ENCODE data around the gene GOLT1A.
A peak's percentile ranks its signal among the peaks of the same experiment; 100 is the strongest.

Gene GOLT1A

DNA sequence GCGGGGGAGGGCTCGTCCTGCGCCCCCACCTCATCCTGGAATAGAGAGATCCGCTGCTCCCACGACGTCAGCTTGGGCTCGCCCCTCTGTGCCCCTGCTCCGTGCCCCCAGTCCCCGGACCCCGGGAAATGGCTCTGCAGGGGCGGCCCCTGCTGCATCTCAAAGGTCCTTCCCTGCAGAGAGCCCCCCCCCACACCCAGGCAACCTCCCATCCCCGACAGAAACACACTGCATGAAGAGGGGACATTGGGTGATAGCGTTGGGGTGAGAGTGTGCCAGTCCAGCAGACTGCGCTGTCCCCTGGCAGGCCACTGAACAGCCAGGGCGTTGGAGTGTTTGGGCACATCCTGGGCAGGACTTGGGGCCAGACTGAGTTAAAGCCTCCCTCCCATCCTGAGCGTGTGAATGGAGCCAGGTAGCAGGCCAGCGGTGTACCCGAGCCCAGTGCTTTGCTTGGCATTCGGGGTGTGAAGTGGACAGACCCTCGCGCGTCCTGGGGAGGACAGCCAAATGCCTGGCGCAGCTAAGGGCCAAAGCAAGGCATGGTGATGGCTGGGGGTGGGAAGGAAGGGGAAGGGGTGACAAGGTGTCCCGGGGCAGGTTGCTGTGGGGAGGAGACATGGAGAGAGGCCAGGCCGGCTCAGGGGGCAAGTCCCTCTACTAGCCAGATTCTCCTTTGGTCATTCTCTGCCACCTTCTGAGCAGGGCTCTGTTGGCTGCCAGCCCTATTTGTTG, 61.3 kb downstream of the GOLT1A start:
- H3K4me3 Mint-ChIP-seq: peak overlapping the region; percentile 2
- H3K4me1 Mint-ChIP-seq (ENCODE audit: low read depth): no peaks in the 10 kb centered on the region
- no peaks in the 10 kb centered on the region for H3K9me3 Mint-ChIP-seq
- H3K27me3 Mint-ChIP-seq (ENCODE audit: low read depth): peaks cover 43% of the 10 kb centered on the region
- H3K27ac Mint-ChIP-seq: no peak overlapping the region
- H3K36me3 Mint-ChIP-seq (ENCODE audit: low read depth): no peaks in the 10 kb centered on the region

DNA sequence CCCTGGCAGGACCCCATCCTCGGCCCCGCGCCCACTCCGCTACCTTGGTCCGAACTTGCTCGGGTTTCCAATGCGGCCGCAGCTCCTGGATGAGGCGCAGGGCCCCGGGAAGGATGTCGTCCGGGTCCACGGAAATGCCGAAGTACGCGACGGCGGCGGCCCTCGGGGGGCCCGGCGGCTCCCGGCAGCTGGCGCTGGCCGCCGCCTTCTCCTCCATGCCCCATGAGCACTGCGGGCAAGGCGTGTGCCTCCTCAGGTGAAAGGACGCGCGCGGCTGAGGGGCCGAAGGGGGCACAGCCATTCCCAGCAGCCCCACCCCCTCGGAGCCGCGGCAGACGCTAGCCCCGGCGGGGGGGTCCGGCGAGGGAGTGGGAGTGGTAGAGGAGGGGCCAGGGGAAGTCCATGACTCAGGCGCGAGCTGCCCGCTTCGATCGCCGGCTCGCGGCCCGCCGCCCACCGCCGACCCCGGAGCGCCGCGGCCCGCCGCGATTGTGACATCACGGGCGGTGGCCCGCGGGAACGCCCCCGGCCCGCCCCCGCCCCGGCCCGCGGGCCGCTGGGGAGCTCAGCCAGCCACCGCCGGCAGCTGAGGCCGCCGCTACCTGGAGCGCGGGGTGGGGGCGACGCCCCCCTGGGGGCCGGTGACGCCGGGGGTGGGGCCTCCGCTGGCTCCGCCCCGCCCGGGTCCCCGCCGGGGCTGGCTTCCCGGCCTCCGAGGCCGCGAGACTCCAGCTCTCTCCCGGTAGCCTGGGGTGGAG, 62.1 kb downstream of the GOLT1A start, which contains the start of gene ETNK2:
Gene ETNK2 (minus strand): TSS at position 493 of the 758 bp plus-strand sequence. CDS start 192 bp downstream, at position 301.
- H3K36me3 Mint-ChIP-seq (ENCODE audit: low read depth): no peaks in the 10 kb centered on the region
- H3K27ac Mint-ChIP-seq: no peak within 1 kb of the TSS
- H3K27me3 Mint-ChIP-seq (ENCODE audit: low read depth): peaks cover 43% of the 10 kb centered on the region
- no peaks in the 10 kb centered on the region for H3K4me1 Mint-ChIP-seq (ENCODE audit: low read depth)
- no peaks in the 10 kb centered on the region for H3K9me3 Mint-ChIP-seq
- H3K4me3 Mint-ChIP-seq: peak within 1 kb of the TSS; percentile 46

- no peaks in the 10 kb centered on the region for H3K36me3 Mint-ChIP-seq (ENCODE audit: low read depth)
- H3K9me3 Mint-ChIP-seq: no peaks in the 10 kb centered on the region
- H3K27ac Mint-ChIP-seq: no peak overlapping the region
- H3K4me1 Mint-ChIP-seq (ENCODE audit: low read depth): no peaks in the 10 kb centered on the region
- H3K4me3 Mint-ChIP-seq: peak overlapping the region; percentile 62
- H3K27me3 Mint-ChIP-seq (ENCODE audit: low read depth): peaks cover 43% of the 10 kb centered on the region
Measured at GRCh38 chr1:204150702-204151551, 62.9 kb downstream of the GOLT1A start.

GRCh38 chr1:204149635-204150565, 63.9 kb downstream of the GOLT1A start:
- H3K36me3 Mint-ChIP-seq (ENCODE audit: low read depth): no peaks in the 10 kb centered on the region
- no peaks in the 10 kb centered on the region for H3K9me3 Mint-ChIP-seq
- peak overlapping the region; percentile 62 for H3K4me3 Mint-ChIP-seq
- H3K4me1 Mint-ChIP-seq (ENCODE audit: low read depth): no peaks in the 10 kb centered on the region
- no peak overlapping the region for H3K27ac Mint-ChIP-seq
- peaks cover 39% of the 10 kb centered on the region for H3K27me3 Mint-ChIP-seq (ENCODE audit: low read depth)

DNA sequence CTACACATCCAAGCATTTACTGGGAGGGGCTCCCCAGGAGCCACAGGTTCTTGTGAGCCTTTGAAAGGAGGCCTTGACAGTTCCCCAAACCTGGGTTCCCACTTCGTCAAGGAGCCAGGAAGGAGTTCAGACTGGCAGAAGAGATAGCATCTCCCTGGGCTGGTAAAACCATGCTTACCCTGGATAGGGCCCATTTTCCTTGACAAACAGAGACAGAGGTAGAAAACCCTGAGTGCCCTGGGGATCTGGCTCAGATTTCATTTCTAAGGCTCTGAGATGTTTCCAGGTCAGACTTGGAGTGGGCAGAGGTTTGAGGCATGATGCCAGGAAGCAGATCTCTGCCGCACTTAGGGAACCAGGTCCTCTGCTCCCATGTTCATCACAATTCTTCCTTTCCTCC, 64.7 kb downstream of the GOLT1A start:
- no peaks in the 10 kb centered on the region for H3K9me3 Mint-ChIP-seq
- H3K4me3 Mint-ChIP-seq: no peak overlapping the region
- H3K27me3 Mint-ChIP-seq (ENCODE audit: low read depth): peaks cover 34% of the 10 kb centered on the region
- H3K36me3 Mint-ChIP-seq (ENCODE audit: low read depth): no peaks in the 10 kb centered on the region
- no peaks in the 10 kb centered on the region for H3K4me1 Mint-ChIP-seq (ENCODE audit: low read depth)
- no peak overlapping the region for H3K27ac Mint-ChIP-seq
